Peyer's patch (tissue), 4 donors: ENCODE data around the gene DDX42. TPM values are rescaled to one million over a fixed set of nuclear protein-coding genes. Genes with fewer than 3 reads are reported as not detected.

ENCODE experiments used
- DNase-seq, 3 donors: peaks; one replicate each; pipeline ENCODE4 v3.0.0-alpha.2; 2017 to 2019
- H3K27ac ChIP-seq, 4 donors: fragments of 200-600 bp; sonication (generic); one replicate each; pipeline ENCODE4 v1.5.1; 2016 to 2019
- H3K27me3 ChIP-seq, 2 donors: fragments of 200-600 bp; sonication (generic); one replicate each; pipeline ENCODE4 v1.5.1; 2019
- H3K36me3 ChIP-seq, 3 donors: fragments of 200-600 bp; sonication (generic); one replicate each; pipeline ENCODE4 v1.5.1; 2016 to 2019
- H3K4me1 ChIP-seq, 4 donors: fragments of 200-600 bp; sonication (generic); one replicate each; pipeline ENCODE4 v1.5.1; 2016 to 2019
- H3K4me3 ChIP-seq, 4 donors: fragments of 200-600 bp; sonication (generic); 1 replicate in 3 of 4; 2 replicates in 1 of 4; pipeline ENCODE4 v1.5.1; 2016 to 2019; ENCODE audit warnings: mild to moderate bottlenecking in 1 of 4
- H3K9me3 ChIP-seq, 4 donors: fragments of 200-600 bp; sonication (generic); one replicate each; pipeline ENCODE4 v1.5.1; 2016 to 2019; ENCODE audit warnings: mild to moderate bottlenecking in 1 of 4
- CTCF ChIP-seq, 6 experiments: fragments of 450-650 bp in 4 of 6; fragments of 200-600 bp in 2 of 6; sonication (generic) in 1 of 6; IDR thresholded peaks; one replicate each; pipeline ENCODE4 v1.5.1; 2017 to 2019; ENCODE audit warnings: antibody characterized with exemption in 6 of 6, mild to moderate bottlenecking in 3 of 6, moderate library complexity in 1 of 6
- POLR2A ChIP-seq, 2 donors: fragments of 450-650 bp; IDR thresholded peaks; one replicate each; pipeline ENCODE4 v1.5.1; 2017; ENCODE audit warnings: antibody characterized with exemption in 2 of 2, mild to moderate bottlenecking in 2 of 2, moderate library complexity in 2 of 2
- total RNA-seq, 4 donors: library from RNA; depleted of rRNA; stranded (reverse); fragments of >200 nt; gene quantifications; one replicate each; pipeline ENCODE4 v1.1.0, GENCODE V29; 2016

DDX42 gene
- total RNA-seq, 4 donors from 2014 or later = 78.5 to 334 (median 148) TPM

- no peak for DNase-seq
- H3K4me1 ChIP-seq = peaks cover 0 to 35% (median 15%) of the 10 kb centered on the region in 4 donors
- TF ChIP-seq CTCF (IDR thresholded peaks at IDR 0.05) = no peak
- no peak for TF ChIP-seq POLR2A (IDR thresholded peaks at IDR 0.05)
- H3K27me3 ChIP-seq = no peaks in the 10 kb centered on the region
- H3K36me3 ChIP-seq = peaks cover 0 to 12% (median 0%) of the 10 kb centered on the region in 3 donors
- peak overlapping the region; percentile 78 to 92 (median 84) for H3K4me3 ChIP-seq
- H3K27ac ChIP-seq = peak overlapping the region; percentile 97 to 99 (median 98)
- no peaks in the 10 kb centered on the region for H3K9me3 ChIP-seq
Observed at GRCh38 chr17:63772801-63773271, 1.1 kb upstream of the DDX42 start.

GRCh38 chr17:63773272-63774140 is 464 bp upstream of the DDX42 start, which contains the start of gene CCDC47:
TSS of gene CCDC47 (minus strand) at chr17:63773597. CDS start at chr17:63766175, 7,422 bp downstream.
- peak within 1 kb of the TSS; percentile 97 to 99 (median 98) for H3K27ac ChIP-seq
- peaks cover 0 to 14% (median 0%) of the 10 kb centered on the region in 3 donors for H3K36me3 ChIP-seq
- peak; percentile 97 to 99 (median 98) for DNase-seq
- H3K27me3 ChIP-seq = no peaks in the 10 kb centered on the region
- no peaks in the 10 kb centered on the region for H3K9me3 ChIP-seq
- peak within 1 kb of the TSS; percentile 78 to 92 (median 84) for H3K4me3 ChIP-seq
- peaks cover 0 to 35% (median 15%) of the 10 kb centered on the region in 4 donors for H3K4me1 ChIP-seq
- TF ChIP-seq POLR2A (IDR thresholded peaks at IDR 0.05) (peak; percentile 97 to 99), CTCF (IDR thresholded peaks at IDR 0.05) (no peak)

GRCh38 chr17:63774969-63775265 is 947 bp downstream of the DDX42 start:
- H3K27ac ChIP-seq = peak overlapping the region; percentile 97 to 99 (median 98)
- no peaks in the 10 kb centered on the region for H3K9me3 ChIP-seq
- TF ChIP-seq CTCF (IDR thresholded peaks at IDR 0.05) = no peak
- TF ChIP-seq POLR2A (IDR thresholded peaks at IDR 0.05) = no peak
- no peaks in the 10 kb centered on the region for H3K27me3 ChIP-seq
- H3K4me1 ChIP-seq = peaks cover 0 to 44% (median 15%) of the 10 kb centered on the region in 4 donors
- no peak for DNase-seq
- H3K4me3 ChIP-seq = peak overlapping the region; percentile 78 to 92 (median 84)
- H3K36me3 ChIP-seq = peaks cover 0 to 18% (median 0%) of the 10 kb centered on the region in 3 donors

GRCh38 chr17:63775420-63775819 is 1.4 kb downstream of the DDX42 start:
- no peaks in the 10 kb centered on the region for H3K9me3 ChIP-seq
- peaks cover 0 to 47% (median 15%) of the 10 kb centered on the region in 4 donors for H3K4me1 ChIP-seq
- DNase-seq = no peak
- peak overlapping the region in 3 of 4 donors; percentile 97 to 99 (median 98) for H3K27ac ChIP-seq
- H3K27me3 ChIP-seq = no peaks in the 10 kb centered on the region
- no peak for TF ChIP-seq POLR2A (IDR thresholded peaks at IDR 0.05)
- peaks cover 0 to 19% (median 0%) of the 10 kb centered on the region in 3 donors for H3K36me3 ChIP-seq
- H3K4me3 ChIP-seq = peak overlapping the region; percentile 78 to 92 (median 84)

GRCh38 chr17:63780507-63780906 is 6.5 kb downstream of the DDX42 start:
- H3K4me1 ChIP-seq = peaks cover 0 to 26% (median 3%) of the 10 kb centered on the region in 4 donors
- no peaks in the 10 kb centered on the region for H3K9me3 ChIP-seq
- TF ChIP-seq POLR2A (IDR thresholded peaks at IDR 0.05) (no peak), CTCF (IDR thresholded peaks at IDR 0.05) (no peak)
- no peak overlapping the region for H3K27ac ChIP-seq
- peaks cover 0 to 32% (median 0%) of the 10 kb centered on the region in 3 donors for H3K36me3 ChIP-seq
- H3K4me3 ChIP-seq = no peak overlapping the region
- no peaks in the 10 kb centered on the region for H3K27me3 ChIP-seq
- no peak for DNase-seq

GRCh38 chr17:63780928-63781327 is 7.0 kb downstream of the DDX42 start:
- Histone ChIP-seq H3K4me3 (no peak overlapping the region), H3K27ac (no peak overlapping the region), H3K4me1 (peaks cover 0 to 22% (median under 1%) of the 10 kb centered on the region in 4 donors), H3K27me3 (no peaks in the 10 kb centered on the region), H3K36me3 (peaks cover 0 to 32% (median 0%) of the 10 kb centered on the region in 3 donors), H3K9me3 (no peaks in the 10 kb centered on the region)
- no peak for TF ChIP-seq POLR2A (IDR thresholded peaks at IDR 0.05)
- no peak for TF ChIP-seq CTCF (IDR thresholded peaks at IDR 0.05)
- no peak for DNase-seq
